ENCODE measurements around the gene STMN1. TPM values are rescaled to one million over a fixed set of nuclear protein-coding genes. Genes with fewer than 3 reads are reported as not detected.

STMN1 gene
- total and polyA plus RNA-seq, 2 of the 8 experiments (the other 6 are each of a cell fraction or from before 2014, with no cell fraction given): 116 to 564 TPM

DNA sequence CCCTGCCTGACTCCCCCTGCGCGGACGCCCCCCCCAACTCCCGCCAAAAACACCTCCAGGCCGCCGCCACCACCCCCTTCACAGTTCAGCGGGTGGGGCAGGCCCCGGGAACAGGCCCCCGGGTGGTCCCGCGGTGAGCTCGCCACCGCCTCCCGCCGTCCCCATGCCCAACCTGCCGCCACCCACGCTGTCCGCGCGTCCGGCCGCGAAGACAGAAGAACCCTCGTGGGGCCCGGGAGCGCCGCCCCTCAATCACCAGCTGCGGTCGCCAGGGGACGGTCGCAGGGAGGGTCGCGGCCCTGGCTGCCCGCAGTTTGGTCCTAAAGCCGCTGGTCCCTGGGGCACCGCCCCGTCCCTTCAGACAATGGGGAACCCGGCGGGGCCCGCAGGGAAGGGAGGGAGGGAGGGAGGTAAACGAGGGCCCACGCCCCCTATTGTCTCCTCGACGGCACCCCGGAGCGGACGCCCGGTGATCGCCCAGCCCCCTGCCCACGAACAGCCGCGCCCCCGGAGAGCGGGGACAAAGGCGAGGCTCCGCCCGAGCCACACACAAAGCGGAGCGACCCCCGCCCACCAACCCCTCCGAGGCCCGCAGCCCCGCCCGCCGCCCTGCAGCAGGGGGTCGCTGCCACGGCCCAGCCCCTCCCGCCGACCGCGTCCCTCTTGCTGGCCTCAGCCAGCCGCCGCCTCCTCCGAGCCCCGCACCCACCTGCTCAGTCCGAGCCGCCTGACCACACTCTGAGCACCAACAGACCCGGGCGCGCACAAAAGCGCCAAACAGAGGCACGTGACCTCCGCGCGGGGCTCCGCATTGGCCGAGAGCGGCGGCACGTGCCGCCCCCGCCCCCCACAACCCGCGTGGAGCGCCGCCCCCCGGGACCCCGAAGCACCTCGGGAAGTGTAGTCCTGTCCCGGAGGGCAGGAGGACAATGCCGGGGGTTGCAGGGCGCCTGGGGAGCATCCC, at the start of gene STMN1 (continued):
- peak; percentile 90 for TF ChIP-seq TAF7 (optimal IDR thresholded peaks at IDR 0.05; ENCODE audit: borderline replicate concordance, low read depth, low read length)
- no peak for TF ChIP-seq CTBP2 (IDR thresholded peaks at IDR 0.05; ENCODE audit: borderline replicate concordance, insufficient read depth, insufficient read length, low read length)
- TF ChIP-seq NRF1 (IDR thresholded peaks at IDR 0.05; ENCODE audit: low read depth, low read length): no peak; the same call in 1 of the 2 replicates
- TF ChIP-seq ASH2L (IDR thresholded peaks at IDR 0.05; ENCODE audit: low read length): no peak
- TF ChIP-seq SIX5 (IDR thresholded peaks at IDR 0.05; ENCODE audit: low read depth, low read length): peak; percentile 33; the same call in 1 of the 2 replicates
- TF ChIP-seq, protein P1, sequence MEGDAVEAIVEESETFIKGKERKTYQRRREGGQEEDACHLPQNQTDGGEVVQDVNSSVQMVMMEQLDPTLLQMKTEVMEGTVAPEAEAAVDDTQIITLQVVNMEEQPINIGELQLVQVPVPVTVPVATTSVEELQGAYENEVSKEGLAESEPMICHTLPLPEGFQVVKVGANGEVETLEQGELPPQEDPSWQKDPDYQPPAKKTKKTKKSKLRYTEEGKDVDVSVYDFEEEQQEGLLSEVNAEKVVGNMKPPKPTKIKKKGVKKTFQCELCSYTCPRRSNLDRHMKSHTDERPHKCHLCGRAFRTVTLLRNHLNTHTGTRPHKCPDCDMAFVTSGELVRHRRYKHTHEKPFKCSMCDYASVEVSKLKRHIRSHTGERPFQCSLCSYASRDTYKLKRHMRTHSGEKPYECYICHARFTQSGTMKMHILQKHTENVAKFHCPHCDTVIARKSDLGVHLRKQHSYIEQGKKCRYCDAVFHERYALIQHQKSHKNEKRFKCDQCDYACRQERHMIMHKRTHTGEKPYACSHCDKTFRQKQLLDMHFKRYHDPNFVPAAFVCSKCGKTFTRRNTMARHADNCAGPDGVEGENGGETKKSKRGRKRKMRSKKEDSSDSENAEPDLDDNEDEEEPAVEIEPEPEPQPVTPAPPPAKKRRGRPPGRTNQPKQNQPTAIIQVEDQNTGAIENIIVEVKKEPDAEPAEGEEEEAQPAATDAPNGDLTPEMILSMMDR (IDR thresholded peaks at IDR 0.05; ENCODE audit: control extremely low read depth in 1 of 3, insufficient read depth in 1 of 3, low read depth in 1 of 3, low read length in 3 of 3): no peak
- TF ChIP-seq CBX8 (IDR thresholded peaks at IDR 0.05; ENCODE audit: borderline replicate concordance, low read depth, low read length): no peak

Data from H1 (cell line).